NCI-H82 (cell line): ENCODE measurements around the gene AEBP1.

Experiments used
- DNase-seq: peaks from one replicate; lab custom pipeline; 2025; lab: John Stamatoyannopoulos, UW

Gene AEBP1

DNA sequence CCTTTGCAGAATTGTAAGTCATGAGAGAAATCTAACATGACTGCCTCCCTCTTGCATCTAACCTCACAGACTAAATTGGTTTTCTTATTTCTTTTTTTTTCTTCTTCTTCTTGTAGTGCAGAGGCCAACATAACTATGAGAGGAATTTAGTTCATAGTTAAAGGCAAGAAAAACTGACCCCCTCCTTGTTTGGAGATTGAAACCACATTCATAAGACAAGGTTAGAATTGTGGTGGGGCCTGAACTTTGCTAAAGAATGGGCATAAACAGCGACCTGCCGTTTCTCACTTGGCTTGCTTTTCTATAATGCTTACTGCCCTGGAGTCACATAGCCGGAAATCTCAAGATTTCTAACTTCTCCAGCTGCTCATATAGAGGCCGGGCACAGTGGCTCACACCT is 19.4 kb upstream of the AEBP1 start:
- no peak for DNase-seq

DNA sequence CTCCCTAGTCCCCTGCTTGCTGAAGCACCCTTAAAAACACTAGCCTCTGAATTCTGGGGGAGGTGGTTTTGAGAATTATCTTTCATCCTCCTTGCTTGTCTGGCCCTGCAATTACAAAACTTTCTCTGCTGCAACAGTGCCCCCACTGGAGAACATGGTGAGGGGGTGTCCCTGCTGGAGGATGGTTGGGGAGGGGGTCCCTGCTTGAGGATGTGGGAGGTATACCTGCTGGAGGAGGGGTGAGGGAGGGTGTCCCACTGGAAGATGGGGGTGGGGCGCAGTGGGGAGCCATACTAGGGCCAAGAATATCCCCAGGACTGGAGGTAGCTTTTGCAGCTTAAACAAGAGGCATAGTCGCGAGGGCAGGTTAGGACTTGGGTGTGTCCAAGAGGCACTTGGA is 18.6 kb upstream of the AEBP1 start:
- no peak for DNase-seq

DNA sequence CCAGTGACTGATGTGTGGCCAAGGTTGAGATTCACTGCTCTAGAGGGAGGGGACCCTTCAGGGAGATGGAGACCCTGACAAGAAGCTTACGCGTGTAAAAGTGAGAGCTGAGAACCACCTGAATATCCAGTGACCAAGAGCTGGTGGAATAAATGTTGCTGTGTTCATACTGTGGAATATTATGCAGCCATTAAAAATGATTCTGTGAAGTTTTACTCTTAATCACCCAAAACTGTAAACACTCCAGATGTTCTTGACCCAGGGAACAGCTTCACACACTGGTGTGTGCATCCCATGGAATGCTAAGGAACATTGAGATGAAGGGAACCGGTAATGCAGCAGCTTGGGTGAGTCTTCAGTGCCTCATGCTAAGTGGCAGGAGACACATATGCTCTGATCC is 17.5 kb upstream of the AEBP1 start:
- DNase-seq: no peak

DNA sequence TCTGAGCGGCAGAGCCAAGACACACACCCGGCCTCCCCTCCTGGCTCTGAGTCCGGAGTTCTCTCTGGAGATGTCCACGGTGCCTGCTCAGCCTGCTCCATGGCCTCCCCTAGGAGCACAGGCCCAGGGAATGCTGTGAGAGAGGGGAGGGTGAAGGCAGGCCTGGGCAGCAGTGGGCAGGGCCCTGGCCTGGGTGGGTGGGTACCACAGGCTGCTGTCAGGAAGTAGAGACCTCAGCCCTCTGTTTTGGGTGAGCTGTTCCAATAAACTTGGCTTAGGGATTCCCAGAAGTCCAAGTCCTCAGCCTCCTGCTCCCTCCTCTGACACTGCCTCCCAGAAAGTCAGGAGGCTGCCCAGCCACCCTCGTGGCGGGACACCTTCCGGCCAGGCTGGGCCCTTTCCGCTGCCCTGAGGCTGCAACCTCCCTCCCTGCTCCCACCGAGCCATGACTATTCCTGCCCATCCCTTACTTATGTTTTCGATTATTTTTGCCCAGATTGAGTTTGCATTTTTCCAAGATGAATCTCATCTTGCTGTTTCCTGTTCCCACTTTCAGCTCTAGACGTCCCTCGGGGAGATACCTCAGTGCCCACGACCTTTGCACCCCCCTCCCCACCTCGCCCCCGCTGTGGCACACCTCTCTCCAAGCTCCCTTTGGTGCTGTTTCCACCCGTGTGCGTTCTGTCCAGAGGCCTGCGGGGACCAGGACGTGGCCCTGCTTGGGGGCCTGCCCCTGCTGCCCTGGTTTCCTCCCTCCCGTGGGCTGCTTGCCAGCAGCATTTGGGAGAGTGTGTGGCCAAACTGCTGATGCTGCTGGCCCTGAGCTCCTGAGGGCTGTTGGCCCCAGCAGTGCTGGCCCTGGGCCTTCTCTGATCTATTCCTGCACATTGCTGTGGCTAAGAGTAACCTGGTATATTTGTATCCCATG is 16.0 kb upstream of the AEBP1 start:
- no peak for DNase-seq

DNA sequence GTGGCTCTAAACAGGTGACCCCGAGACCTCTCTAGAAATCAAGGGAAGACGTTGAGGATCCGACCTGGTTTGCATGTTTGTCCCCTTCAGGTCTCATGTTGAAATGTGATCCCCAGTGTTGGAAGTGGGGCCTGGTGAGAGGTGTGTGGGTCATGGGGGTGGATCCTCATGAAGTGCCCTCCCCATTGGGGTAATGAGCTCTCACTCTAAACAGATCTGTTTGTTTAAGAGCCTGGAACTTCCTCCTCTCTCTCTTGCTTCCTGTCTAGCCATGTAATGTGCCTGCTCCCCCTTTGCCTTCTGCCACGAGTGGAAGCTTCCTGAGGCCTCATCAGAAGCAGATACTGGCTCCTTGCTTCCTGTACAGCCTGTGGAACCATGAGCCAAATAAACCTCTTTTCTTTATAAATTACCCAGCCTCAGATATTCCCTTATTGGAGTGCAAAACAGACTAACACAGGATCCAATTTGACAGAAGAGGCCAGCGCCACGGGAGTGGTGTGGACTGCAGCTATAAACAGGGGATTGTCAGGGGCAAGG is 11.0 kb upstream of the AEBP1 start:
- no peak for DNase-seq

DNA sequence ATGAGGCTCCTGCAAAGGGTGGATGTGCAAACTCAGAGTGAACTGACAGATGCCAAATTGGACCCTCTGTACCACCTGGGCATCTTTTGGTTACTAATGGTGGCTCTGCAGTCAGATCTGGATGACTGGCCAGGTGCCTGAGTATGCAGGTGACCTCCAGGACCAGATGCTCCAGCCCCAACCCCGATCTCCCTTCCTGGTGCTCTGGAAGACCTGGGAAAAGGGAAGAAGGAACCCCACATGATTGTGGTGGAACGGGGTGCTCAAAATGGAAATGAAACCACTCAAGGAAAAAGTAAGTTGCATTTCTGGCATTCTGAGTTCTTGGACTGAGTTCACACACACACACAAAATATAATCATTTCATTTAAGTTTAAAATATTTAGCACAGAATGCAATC is 9.8 kb upstream of the AEBP1 start:
- DNase-seq: no peak

DNA sequence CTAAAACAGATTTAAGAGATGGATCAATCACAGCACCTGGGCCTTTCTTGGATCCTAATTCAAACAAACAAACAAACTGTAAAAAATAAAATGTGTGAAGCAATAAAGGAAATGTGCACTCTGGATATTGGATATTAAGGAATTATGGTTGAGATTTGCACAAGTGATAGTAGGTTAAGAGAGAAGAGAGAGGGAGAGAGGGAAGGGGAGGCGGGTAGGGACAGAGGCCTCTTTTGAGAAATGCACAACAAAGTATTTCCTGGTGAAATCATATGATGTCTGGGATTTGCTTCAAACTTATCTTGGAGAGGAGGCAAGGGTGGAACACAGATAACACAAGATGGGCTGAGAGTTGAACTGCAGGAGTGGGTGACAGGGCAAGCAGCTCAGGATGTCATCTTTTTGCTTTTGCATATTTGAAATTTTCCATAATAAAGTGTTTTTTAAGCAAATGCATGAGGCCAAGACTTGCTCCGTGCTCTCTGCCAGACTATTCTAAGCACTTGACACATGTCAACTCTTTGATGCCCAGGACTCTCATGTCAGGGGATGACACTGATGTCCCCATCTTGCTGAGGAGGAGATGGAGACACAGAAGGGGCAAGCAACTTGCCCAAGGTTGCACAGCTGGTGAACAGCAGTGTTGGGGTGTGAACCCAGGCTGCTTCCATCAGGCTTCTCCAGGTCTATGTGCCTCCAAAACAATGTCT is 9.1 kb upstream of the AEBP1 start:
- DNase-seq: no peak

DNA sequence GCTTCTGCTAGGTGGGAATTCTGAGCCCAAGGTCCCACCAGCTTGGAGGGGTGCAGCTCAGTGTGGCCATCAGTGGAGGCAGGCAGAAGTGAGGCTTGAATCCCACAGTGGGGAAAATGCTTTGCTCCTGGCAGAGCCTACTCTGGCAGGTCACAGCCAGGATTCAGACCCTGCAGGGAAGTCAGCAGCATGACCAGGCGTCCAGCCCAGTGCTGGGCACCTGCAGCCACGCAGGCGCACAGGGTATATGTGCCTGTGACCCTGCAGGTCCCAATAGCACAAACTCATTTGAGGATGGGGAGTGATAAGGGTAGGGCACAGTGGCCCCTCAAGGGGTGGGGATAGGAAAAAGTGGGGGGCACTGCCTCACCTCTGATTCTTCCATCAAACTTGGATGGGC is 8.4 kb upstream of the AEBP1 start:
- DNase-seq: no peak

DNA sequence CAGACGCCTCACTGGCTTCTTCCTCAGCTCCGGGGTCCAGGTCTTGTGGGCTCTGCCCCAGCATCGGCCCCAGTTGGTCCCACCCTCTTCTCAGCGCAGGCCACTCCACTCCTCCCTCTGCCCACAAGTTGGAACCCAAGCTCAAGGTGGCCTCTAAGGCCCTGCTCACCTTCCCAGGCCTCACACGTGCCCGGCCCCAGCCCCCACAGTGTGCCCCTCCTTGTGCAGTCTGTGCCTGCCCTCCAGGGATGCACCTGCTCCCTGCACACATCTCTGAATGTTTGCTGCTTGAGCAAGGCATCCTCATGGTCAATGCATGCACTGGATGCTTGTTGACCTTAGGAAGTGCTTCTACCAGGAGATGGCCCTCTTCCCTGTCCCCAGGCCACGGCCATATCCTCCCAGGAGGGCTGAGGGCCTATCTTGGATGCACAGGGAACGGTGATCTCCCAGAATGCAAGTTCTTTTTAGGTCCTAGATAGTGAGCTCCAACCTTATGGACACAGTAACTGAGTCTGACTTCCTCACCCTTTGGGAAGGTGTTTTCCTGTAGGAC is 7.7 kb upstream of the AEBP1 start:
- DNase-seq: no peak

DNA sequence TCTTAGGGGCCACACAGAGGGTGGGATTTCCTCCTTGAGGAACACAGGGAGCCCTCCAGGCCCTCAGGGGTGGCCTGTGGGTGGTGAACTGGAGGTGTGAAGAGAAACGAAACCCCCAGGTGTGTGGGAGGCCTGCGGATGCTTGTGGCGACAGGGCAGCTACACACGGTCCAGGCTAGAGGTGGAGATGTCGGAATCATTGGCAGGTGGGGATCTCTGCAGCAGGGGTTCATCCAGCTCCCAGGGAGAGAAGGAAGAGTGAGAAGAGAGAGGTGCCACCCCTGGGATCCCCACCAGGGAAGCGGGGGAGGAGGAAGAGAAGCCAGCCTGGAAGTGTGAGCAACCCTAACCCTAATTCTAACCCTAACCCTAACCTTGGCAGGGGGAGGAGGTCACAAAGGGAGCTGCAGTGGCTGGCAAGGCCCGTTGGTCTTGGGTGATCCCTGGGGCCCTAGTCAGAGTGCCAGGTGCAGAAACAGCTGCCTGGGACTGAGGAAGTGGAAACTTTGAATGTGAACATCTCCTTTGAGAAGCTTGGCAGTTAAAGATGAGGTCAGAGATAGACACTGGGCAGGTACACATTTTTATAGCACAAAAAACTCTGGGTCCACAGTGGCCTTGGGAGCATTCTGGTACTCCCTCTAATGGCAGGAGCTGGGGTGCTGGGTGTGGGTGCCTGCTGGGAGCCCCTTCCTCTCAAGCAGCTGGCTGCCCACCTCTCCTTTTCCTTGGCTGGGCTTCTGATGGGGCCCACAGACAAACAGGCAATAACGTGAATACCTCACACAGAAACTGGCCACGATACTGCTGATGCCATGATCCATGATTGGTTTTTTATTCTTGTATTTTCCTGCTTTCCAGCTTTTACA is 6.8 kb upstream of the AEBP1 start:
- DNase-seq: no peak

DNA sequence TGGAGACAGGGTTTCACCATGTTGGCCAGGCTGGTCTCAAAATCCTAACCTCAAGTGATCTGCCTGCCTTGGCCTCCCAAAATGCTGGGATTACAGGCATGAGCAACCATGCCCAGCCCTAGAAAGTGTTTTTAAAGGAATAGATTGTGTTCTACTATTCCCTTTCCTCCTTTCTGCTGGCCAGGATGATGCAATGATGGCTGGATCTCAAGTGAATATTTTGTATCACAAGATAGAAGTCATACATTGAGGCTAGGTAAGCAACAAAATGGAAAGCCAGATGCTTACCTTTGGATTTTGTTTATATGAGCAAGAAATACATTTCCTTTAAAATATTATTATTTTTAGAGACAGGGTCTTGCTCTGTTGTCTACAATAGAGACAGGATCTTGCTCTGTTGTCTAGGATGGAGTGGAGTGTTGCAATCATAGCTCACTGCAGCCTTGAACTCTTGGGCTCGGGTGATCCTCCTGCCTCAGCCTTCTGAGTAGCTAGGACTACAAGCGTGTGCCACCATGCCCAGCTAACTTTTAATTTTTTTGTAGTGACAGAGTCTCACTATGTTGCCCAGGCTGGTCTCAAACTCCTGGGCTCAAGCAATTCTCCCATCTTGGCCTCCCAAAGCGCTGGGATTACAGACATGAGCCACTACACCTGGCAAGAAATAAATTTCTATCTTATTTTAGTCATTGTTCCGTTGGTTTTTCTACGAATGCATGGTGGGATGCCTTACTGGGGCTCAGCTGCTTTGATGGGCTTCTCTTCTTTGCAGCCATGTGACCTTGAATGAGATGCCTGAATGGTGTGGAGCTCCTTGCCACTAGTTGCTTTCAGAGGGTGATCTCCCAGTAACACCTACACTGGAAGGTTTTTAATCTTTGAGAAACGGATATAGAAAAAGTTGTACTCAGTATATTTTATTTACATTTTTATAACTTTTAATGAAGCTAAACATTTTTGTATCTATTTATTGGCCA is 5.8 kb upstream of the AEBP1 start:
- DNase-seq: no peak

DNA sequence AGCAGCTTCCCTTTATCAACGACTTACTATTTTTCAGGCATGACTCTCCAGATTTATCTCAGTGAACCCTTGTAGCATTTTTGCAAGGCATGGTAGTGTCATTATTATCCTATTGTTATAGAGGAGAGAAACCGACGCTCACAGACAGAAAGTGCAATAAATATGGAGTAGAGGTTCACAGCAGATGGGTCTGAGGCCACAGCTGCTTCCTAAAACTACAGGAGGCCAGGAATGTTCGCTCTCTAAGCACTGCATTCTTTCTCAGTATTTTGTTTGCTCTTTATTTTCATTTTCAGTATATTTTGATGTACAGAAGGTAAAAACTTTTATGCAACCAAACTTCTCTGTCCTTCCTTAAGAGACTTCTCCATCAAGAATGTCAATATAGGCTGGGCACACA is 4.5 kb upstream of the AEBP1 start:
- no peak for DNase-seq

DNA sequence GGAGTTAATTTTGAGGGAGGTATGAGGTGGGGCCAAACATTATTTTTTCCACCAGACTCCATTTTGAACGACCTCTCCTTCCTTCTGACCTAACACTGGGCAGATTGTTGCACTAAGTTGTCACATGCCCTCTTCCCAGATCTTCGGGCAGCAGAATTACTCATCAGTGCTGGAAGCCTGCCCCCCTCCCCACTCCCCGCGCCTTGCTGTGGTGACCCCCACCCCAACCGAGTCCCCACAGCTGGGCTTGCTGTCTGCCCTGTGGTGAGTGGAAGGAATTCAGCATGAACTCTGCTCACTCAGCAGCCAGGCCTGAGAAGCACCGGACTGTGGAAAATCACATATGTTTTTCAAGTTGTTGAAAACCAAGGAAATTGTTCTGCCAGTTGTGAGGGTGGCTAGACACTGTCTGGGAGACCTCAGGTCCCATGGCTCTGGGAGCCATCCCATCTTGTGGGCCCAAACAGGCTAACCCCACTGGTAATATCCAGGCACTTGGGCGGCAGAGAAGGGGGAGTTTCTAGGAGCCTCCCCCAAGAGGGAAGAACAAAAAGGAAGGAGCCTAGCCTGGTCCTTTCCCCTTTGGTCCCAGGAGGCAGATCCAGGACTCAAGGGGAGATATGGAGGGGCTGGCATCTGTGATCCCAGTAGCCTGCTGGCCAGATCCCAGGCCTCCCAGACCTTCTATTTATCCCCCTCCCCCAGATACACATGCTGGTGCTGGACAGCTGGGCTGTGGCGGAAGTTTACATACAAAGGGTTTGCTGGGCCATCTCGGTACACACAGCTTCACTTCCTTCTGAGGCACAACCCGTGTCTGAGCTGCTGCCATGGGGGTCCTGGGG is 3.5 kb upstream of the AEBP1 start:
- no peak for DNase-seq

DNA sequence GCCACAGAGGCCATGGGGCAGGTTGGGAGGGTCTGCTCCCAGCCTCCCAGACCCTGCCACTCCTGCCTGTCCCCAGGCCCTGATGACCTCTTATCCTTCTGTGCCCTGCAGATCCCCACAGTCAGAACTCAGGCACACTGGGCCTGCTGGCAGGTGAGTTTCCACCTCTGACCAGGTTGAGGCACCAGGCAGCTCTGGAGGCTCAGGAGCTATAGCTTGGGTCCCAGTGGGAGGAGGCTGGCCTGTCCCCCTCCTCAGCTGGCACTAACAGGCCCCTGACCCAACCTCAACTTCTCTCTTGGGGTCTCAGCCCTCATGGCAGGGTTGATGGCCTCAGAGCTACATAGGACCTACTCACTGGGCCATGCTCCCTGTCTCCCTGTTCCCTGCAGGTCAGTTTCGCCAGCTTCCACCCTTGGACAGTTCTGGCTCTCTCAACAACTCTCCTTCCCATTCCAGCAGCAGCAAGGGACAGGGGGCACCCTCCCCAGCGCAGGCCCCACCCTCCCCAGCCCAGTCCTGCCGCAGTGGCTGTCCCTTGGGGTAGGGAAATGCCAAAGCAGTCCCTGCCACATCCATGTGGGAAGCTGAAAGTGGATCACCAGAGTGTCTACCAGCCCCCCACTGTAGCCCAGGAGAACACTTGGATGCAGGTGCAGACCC is 2.7 kb upstream of the AEBP1 start:
- DNase-seq: no peak

DNA sequence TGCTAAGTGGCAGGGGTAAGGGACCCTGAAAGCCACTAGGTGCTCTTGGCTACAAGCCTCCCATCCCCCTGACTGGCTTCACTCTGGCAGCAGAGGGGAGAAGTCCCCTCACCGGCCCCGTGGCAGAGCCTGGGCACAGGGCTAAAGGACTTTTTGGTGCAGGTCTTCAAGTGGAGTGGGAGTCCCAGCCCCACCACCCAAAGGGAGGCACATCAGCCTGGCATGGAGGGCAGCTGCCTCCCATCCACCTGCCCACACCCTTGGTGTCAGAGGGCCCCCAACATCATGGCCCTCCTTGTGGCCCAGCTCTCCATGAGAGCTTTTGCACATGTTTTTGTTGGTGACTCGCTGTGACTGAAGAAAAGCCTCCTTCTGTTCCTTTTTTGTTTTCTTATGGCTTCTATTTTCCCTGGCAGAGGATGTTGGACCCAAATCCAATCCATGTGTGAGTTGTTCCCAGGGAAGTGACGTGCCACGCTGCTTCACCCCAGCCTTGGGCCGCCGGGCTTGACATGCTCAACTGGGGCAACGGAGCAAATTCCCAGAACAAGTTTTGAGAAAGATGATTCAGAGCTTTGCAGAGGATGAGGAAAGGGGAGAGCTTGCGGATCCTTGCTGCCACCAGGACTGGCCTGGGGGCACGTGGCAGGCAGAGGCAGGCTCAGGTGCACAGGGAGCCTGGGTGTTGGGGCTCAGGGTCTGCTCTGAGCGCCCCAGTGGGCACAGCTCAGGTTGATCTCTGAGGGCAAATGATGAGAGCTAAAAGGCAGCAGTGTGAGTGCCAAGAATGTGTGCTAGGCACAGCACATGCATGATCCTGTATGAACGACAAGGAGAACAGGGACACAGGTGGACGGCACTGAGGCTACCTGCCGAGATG is 1.9 kb upstream of the AEBP1 start:
- no peak for DNase-seq

DNA sequence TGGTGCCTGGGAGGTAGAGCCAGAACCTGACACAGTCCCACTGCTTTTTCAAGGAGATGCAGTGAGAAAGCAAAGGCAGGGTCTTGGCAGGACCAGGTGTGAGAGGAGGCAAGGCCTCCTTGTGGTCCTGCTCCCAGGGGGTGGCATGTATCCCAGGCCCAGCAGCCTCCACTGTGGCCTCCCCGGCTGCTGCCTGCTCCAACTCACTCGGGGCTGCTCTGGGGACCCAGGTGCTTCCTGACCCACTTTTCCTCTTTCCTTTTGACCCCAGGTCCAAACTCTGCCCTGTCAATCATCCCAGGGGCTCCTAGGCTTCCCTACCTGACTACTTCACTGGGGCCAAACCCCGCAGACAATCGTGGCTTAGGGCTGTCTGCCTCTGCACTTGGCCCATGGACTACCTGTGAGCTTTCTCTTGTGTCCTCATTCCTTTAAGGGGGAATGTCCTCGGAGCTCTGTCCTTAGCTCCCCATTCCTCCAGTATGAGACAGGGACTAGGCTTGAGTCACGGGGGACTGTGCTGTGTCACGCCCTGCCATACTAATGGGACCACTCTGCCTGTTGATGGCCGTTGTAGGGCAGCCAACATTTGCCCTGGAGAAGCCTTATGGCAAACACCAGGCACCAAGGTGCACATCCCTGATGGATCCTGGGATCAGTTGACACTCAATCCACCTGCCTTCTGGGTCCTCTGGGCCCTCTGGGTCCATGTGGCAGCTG is 1.1 kb upstream of the AEBP1 start:
- no peak for DNase-seq

DNA sequence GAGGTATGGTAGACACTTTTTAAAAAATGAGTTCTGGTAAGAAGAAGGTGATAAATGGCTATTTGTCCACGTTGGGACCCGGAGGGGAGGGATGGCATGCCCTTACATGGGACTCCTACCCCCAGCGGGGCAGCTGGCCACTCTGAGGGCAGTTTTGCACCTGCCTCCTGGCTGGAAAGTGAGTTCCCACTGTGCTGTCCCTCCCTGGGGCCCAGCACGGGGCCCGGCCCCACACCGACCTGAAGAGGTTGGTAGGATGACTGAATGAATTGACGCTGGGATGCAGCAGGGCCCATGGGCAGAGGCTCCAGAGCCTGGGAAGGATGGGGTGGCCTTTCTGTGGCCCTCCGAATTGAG is 601 bp upstream of the AEBP1 start:
- no peak for DNase-seq
